ENCODE data around the gene GPC5.

GRCh38 chr13:91349992-91350911 lies 48.2 kb upstream of the GPC5 start:
- TF ChIP-seq, protein P1, sequence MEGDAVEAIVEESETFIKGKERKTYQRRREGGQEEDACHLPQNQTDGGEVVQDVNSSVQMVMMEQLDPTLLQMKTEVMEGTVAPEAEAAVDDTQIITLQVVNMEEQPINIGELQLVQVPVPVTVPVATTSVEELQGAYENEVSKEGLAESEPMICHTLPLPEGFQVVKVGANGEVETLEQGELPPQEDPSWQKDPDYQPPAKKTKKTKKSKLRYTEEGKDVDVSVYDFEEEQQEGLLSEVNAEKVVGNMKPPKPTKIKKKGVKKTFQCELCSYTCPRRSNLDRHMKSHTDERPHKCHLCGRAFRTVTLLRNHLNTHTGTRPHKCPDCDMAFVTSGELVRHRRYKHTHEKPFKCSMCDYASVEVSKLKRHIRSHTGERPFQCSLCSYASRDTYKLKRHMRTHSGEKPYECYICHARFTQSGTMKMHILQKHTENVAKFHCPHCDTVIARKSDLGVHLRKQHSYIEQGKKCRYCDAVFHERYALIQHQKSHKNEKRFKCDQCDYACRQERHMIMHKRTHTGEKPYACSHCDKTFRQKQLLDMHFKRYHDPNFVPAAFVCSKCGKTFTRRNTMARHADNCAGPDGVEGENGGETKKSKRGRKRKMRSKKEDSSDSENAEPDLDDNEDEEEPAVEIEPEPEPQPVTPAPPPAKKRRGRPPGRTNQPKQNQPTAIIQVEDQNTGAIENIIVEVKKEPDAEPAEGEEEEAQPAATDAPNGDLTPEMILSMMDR (IDR thresholded peaks at IDR 0.05; ENCODE audit: low read depth, low read length) = no peak
- TF ChIP-seq EZH2phosphoT487 (IDR thresholded peaks at IDR 0.05; ENCODE audit: low read depth) = no peak

Data from OCI-LY3 (cell line).